SU-DHL-6 (cell line): ENCODE data around the gene OR1J1.

ENCODE experiments used
- EZH2phosphoT487 ChIP-seq: fragments of 200-600 bp; sonication (generic), shearing (Covaris generic); conservative IDR thresholded peaks from 2 replicates; pipeline ENCODE4 v1.6.1; 2018; ENCODE audit warnings: mild to moderate bottlenecking, antibody characterized with exemption, low read length, moderate library complexity, mixed read lengths
- TF ChIP-seq, protein P1 (sequence below): fragments of 200-600 bp; sonication (generic); IDR thresholded peaks from one replicate; pipeline ENCODE4 v1.5.1; 2017; ENCODE audit warnings: antibody characterized with exemption, mild to moderate bottlenecking, low read length, moderate library complexity; ENCODE audit not compliant: insufficient read depth, poor library complexity, severe bottlenecking

DNA sequence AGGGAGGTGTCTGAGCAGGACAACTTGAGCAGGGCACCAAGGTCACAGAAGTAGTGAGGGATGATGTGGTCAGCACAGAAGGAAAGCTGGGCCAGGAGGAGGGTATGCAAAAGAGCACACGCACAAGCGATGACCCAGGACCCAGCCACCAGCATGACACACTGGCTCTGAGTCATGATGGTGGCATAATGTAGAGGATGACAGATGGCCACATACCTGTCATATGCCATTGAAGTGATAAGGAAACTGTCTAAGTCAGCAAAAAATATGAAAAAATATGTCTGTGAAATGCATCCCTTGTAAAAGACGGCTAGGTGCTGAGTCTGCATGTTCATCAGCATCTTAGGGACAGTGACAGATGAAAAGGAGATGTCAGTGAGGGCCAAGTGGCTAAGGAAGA, 380 bp downstream of the OR1J1 start:
- TF ChIP-seq, protein P1, sequence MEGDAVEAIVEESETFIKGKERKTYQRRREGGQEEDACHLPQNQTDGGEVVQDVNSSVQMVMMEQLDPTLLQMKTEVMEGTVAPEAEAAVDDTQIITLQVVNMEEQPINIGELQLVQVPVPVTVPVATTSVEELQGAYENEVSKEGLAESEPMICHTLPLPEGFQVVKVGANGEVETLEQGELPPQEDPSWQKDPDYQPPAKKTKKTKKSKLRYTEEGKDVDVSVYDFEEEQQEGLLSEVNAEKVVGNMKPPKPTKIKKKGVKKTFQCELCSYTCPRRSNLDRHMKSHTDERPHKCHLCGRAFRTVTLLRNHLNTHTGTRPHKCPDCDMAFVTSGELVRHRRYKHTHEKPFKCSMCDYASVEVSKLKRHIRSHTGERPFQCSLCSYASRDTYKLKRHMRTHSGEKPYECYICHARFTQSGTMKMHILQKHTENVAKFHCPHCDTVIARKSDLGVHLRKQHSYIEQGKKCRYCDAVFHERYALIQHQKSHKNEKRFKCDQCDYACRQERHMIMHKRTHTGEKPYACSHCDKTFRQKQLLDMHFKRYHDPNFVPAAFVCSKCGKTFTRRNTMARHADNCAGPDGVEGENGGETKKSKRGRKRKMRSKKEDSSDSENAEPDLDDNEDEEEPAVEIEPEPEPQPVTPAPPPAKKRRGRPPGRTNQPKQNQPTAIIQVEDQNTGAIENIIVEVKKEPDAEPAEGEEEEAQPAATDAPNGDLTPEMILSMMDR: no peak
- no peak for TF ChIP-seq EZH2phosphoT487
